ENCODE measurements around the gene PKD1L1.

The PKD1L1 gene

DNA sequence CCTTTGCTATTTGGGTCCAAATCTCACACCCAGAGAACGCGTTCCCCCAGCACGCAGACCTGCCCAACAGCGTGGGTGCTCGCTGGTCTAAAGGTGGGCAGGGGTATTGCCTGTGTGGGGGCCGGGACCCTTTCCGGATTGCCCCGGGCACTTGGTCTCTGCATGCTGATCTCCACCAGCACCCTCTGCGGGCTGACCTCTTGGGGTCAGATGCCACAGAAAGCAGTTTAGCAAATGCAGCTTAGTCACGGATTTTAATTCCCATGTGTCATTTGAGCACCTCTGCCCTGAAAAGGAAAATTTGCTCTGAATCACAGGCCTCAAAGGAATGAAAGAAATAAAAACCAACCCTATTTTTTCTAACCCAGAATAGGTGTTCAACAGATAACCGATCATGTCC lies 46.7 kb downstream of the PKD1L1 start:
- peak; percentile 35 for DNase-seq

DNA sequence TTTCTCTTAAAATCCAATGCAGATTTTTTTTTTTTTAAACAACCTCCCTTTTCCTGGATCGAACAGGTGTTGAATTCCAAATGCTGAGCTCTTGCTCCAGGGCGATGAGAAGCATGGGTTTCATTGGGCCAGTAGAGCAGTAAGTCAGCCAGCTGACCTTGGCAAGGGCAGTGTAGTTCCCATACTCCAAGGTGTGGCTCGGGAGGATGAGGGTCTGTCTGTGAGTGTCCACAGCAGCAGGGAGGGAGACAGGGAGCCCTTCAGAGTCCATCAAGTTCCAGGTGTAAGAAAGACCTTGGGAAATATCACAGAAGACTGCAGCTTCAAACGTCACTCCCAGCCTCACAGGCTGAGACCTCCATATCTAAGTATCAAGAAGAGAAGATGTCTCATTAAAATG lies 50.4 kb downstream of the PKD1L1 start:
- DNase-seq: no peak

DNA sequence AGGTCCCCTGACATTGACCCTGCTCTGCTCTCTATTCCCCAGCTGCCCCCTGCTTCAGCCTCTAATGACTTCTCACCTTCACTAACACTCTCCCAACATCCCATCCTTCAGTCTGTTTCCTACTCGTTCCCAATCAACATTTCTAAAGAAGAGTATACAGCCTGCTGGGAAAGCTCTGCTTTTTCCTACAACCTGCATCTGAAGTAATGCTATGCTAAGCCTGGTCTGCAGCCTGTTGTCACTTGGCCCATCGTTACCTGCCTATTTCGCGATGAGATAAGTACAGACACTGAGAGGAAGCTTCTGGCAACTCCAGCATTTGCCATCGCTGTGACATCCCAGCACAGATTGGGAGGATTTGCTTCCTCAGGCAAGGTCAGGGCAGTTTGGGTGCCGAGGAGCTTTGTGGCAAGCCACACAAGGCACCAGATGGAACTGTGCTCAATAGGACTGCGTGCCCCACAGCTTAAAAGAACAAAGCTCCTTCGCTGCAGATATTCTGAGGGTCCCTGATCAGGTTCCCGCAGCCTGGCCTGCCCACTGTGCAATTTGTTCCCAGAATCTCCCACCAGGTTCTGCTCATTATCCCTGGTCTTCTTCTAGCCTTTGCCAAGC lies 51.4 kb downstream of the PKD1L1 start:
- DNase-seq: no peak

DNA sequence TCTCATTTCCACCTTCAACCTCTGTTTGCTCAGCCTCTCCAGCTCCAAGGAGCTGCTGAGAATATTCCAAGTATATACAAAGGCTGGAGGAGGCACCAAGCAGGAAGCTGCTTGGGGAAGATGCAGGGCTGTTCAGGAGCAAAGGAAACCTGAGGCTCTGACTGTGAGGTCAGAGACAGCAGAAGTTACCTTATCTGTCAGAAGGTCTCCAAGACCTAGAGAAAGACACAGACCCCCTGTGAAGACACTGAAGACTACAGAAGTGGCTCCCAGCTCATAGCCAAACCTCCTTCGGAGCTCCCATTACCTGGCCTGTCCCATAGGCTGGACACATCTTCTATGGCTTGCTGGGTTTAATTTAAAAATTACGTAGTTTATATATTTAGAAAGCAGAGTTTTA lies 53.2 kb downstream of the PKD1L1 start:
- no peak for DNase-seq

DNA sequence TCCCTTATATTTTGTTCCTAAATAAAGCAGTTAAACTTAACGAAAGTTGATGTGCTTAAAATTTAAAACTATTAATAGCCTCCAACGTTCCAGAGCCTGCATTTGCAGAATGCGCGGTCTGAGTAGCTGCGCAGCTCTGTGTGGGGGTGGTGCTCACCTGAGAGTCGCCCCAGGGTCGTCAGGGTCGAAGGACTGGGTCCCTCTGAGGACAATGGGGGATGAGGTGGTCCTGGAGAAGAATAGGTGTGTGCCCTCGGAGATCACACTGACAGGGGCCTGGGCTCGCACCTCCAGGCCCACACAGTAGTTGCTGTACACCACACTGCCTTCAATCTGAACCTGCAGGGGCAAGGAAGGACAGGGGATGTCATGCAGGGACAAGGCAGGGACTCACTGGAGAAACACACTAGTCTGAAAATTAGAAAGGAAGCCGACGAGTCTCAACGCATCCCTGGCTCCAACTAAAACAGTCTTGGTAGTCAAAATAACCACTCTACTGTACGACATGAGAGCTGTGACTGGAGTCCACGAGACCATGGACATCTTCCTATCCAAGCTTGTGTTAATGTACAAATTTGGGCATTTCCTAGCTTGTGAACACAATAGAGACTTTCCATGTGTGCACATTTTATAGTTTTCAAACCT lies 54.4 kb downstream of the PKD1L1 start:
- no peak for DNase-seq

DNA sequence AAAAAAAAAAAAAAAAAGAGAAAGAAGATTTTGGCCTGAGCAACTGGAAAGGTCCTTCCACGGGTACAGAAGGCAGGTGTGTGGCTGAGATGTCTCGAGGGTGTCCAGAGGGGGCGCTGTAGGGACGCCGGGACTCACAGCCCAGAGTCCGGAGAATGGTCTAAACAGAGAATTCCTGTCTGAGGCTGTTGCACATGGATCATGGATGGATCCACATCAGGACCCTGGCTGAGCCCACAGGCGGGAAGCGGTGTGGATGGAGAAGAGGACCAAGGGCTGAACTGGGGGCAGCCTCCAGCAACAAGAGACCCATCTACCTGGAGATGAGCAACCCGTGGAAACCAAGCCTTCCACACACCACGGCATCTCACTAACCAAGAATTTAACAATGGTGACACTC lies 55.0 kb downstream of the PKD1L1 start:
- no peak for DNase-seq

DNA sequence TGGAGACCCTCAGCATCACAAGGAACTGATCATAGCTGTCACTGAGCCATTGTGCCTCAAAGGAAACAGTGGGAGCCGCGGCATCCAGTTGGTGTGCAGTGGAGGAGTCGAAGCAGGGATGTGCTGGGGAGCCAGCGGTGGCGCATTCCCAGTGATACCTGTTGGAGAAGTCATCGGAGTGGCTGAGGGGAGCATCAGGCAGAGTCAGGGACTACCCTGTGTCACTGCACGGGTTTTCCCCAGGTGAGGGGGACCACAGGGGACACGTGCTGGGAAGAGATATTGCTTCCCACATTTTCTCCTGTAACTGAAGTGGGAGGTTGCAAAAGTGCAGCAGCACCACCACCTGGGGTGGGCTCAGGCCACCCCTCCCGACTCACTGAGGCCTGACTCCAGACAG lies 57.7 kb downstream of the PKD1L1 start:
- no peak for DNase-seq

DNA sequence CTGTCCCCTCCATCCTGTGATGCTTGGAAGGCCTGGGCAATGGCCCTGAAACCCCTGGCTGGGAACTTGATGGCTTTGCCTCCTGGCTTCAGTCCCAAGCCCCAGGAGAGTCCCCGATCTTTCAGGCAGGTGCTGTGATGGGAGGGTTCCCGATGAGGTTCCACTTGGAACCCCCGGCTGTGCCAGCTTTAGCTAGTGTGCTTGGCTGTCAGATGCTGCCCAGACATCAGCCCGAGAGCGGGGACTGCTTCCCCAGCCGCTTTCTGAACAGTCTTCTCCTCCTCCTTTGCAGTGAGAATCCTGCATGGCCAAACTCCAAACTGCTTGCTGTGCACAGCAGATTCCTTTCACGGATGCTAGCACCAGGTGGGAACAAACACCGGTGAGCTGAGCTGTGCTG lies 58.1 kb downstream of the PKD1L1 start:
- no peak for DNase-seq

DNA sequence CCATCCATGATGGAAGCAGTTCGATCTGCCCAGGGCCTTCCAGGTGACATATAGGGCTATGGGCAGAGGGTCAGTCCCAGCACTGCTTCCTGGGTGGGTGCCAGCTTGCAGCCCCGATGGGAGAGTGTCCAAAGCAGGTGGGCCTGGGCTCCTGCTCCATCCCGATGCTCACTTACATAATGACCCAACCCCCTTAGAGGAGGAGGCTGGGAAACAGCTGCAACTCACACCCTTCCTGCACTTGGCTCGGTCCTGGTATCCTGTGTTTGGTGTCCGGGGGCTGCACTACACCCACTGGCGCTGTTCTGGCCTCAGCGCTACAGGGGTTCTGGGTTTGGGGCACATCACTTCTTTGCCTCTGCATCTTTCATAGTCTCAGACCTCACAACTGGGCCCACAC lies 58.5 kb downstream of the PKD1L1 start:
- DNase-seq: no peak

DNA sequence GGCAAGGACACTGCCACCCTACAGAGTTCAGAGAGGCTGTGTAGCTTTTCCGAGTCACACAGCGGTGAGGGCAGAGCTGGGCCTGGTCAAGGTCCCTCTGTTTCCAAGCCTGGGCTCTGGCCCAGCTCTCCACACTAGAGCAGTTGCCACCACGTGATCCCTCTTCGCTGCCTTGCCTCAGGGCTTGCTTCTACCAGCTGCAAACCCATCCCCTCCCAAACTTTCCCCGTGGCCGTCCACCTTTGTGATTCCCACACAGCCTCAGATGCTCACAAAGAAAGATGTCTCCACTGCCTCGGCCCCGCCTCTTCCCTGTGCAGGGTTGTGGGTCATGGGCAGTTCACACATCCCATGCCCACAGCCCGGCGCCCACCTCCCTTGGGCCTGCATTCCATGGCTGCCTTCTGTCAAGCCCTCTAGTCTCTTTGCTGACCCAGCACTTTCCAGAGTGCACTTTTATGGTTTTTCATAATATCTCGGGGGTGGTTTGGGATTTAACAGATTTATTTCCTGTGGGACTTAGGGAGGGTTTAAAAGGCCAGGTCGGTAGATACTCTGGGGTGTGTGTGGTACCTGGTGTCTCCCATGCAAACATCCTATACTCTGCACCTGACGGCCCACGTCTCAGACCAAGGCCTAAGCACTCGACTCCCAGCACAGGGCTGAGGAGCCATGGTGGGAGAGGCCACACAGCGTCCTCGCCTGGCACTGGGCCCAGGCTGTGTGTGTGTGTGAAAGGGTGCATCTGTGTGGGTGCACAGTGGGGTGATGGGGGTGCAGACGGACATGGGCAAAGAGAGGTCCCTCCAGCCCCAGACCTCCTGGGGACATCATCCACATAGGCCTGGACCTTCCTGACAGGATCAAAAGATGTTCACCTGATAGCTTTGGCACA lies 59.6 kb downstream of the PKD1L1 start:
- no peak for DNase-seq

DNA sequence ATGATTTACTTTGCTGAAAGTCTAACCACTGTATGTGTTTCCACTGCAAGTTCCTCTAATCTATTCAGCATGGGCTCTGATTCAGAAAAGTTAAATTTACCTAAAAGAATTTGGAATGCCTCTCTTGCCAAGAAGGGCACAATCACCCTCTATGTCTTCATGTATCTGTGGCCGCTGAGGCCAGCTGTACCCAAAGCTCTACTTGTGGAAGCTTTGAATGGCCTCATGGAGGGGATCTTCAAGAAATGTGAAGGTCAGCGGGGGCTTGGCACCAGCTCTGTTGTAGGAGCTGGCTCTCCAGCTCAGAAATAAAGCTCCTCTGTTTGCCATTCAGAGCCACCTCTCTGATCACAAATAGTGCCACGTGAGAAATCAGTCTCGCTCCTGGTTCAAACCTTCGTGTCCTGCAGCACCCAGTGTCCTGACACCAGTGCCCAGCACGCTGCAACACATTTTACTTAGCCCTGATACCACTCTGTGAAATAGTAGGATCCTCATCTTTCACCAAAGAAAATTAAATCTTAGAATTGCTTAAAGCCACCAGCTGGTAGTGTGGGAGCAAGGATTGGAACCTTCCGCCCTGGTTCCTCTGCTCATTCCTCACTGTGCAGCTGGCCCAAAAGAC lies 61.1 kb downstream of the PKD1L1 start:
- no peak for DNase-seq

DNA sequence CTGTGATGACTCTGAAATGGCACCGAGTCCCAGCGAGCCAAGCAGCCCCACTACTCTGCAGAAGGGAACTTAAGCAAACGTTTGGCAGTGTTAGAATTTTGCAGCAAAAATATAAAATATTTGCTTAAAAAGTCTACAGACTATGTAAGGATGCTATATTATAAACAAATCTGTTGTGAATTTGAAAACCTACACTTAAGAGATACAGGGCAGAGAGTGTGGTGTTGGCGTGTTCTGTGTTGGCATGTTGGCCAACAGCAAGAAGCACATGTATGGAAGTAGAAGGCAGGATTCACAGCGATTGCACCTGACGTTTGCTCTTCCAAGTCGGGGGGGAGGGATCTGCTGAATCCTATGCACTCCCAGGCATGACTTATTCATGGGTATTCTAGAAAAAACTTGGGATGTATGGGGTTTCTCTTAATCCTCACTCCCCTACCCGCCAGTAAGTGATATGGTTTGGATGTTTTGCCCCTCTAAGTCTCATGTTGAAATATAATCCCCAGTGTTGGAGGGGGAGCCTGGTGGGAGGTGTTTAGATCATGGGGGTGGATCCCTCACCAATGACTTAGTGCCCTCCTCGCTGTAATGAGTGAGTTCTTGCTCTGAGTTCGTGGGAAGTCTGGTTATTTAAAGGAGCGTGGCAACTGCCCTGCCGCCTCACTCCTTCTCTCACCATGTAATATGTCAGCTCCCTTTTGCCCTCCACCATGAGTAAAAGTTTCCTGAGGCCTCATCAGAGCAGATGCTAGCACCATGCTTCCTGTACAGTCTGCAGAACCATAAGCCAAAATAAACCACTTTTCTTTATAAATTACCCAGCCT lies 62.1 kb downstream of the PKD1L1 start:
- no peak for DNase-seq

DNA sequence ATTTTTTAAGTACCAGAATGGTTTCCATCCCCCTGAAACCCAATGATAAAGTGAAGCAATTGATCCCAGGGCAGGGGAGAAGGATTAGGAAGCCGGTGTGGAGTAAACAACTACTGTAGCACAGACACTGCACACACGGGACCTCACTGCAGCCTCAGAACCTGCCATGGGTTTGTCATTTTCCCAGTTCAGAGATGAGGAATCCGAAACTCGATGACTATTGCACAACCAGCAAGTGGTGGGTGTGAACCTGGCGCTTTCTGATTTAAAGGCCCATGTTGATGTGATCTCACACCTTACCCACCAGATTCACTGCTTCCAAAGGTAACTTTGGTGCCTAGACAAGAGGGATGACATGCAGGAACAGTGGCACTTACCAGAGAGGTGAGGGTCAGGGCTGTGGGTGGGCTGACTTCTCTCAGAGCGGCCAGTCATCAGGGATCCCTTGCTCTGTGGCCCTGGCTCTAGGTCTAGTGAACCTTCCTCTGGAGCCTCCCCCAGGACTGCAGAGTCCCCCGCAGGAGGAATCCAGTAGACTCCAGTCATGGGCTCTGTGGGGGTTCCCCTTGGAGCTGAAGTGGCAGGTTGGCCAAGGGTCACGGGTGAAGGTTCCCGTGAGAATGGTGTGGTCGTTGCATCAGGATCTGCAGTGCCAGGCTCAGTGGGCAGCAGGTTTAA lies 62.8 kb downstream of the PKD1L1 start:
- no peak for DNase-seq

DNA sequence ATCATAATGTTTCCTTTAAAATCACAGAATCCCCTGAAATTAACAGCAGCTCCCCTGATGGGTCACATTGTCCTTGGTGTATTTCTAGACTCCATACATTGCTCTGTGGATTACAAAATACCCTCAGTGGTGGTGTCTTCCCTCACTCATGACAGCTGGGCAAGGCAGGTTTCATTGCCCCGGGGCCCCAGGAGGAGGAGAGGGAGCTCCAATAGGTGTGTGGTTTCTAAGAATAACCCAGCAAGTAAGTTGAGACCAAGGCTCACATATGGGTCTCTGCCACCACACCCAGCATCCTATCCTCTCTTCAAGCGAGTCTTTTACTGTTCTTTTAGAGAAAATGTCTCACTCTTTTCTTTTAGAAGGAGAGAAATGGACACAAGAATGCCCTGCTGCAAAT lies 63.6 kb downstream of the PKD1L1 start:
- DNase-seq: no peak

DNA sequence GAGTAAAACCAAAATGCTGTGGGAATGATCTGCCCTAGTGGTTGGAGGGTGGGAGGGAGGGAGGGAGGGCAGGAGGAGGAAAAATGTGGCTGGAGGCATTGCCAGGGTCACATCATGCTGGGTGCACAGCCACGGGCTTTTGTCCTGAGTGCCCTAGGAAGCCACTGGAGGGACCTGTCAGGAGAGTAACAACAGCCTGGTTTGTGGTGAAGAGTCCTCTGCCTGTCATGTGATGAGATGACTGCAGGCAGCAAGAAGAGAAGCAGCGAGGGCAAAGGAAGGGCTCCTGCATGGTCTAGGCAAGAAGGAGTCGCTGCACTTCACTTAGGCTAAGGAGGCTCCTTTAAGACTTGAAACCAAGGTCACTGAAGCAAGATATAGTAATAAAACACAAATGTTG lies 65.6 kb downstream of the PKD1L1 start:
- DNase-seq: no peak

DNA sequence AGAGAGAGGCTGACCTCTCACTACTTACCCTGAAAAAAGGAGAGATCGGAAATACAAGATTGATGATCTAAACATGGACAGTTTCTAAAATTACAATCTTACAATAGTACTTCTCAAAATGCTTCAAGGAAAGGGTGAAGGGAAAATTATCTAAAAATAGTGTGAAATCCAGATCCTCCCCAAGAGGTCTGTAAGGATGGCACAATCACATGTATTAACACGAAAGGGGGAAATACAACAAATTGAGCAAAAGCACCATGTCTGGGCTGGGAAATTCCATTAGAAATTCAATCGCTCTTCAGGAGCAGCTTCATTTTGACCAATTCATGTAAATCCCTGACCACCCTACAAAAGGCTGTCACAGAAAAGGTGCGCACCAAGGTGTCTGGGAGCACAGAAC lies 67.0 kb downstream of the PKD1L1 start:
- no peak for DNase-seq

DNA sequence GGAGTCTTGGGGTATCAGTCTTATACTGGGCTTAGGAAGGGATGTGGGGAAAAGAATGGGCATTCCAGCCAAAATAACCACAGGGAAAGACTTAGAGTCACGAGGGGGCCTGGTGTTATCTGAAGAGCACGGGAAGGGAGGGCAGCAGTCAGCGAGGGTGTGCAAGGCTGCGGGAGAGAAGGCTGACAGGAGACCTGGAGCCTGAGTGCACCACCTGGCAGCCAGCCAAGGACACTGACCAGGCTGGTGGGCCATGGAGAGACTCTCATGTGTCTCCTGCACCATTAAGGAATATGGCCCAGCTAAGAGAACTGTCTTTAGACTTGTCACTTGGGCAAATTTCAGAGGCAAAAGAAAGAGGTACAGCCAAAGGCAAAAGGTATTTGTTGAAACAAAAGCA lies 69.6 kb downstream of the PKD1L1 start:
- DNase-seq: no peak

DNA sequence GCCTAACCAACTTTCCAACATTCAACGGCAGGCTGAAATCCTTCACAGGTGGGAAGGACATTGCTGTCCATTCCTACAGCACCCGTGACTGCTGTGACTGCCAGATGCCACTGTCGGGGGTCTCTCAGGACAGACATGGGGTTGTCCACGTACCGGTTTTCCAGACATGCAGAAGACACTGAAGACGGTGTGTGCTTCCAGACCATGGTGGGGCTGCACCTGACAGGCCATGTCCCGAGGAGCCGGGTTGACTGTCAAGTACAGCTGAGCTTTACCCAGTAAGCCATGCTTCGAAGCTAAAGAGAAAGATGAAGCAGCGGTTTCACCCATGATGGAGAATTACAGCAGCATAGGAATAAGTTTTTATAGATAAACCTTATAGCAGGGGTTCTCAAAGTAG lies 70.9 kb downstream of the PKD1L1 start:
- no peak for DNase-seq

DNA sequence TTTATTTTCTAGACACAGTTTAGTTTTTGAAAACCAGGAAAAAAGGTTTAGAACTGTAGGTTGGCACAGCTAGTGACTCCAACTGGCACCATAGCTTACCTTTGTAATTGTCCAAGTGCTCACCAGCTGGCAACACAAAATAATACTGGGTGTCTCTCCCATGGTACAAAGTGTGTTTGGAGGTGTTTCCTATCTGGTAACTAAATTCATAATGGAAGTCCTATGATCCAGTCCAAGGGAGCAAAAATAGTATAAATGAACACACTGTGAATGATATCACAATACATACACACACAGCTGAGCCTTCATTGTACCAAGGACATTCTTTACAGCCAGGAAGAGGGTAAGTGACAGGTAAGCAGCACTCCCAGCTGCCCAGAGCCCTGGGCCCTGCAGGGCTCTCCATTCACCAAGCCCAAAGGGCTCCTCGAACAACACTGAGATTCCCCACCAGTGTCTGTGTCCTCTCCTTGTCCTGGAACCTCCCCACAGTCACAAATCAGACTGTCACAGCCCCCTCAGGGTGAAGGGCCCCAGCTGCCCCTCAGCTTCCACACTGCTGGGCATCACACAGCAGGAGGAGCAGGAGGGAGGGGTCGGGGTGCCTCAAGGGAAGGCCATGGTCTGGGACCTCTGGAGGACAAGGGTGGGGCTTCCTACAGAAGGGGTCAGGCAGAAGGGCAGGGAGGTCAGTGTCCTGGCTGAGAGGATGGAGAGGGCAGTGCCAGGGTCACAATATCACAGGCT lies 72.1 kb downstream of the PKD1L1 start:
- no peak for DNase-seq

DNA sequence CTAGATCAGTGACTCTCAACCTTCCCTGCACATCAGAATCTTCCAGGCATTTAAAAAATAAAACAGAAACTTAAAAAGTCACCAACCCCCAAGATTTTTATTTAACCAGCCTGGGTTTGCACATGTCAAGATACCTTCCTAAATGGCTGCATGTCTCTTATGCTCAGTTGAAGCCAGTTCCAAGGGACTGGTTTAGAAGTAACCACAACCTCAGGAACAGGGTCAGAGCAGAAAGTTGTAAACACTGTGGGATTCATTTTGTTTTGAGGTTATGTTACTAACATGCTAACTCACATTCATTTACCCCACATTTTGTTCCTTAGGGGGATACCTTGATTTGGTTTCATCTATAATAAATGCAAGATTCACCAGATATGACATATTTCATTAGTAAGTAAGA lies 72.9 kb downstream of the PKD1L1 start:
- no peak for DNase-seq

DNA sequence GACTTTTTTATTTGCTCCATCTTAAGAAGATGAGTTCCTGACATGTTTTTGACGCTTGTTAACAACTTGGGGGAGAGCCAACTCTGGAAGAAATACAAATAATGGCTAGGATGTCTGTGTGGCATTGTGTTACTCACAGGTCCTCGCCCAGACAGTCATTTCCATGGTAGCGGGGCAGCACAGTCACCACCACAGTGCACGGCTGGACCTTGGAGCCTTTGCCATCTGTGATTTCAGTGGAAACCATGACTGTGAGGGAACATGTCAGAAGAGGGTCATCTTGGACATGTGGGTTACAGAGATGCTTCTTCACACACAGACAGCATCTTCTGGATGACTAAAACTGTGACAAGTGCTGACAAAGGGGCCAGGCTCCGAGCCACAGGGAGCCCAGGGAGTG lies 74.5 kb downstream of the PKD1L1 start:
- DNase-seq: peak; percentile 4
